ENCODE results near the gene TANGO2.

Gene TANGO2

GRCh38 chr22:20086101-20086599, 65.2 kb downstream of the TANGO2 start:
- DNase-seq, result no peak
- H3K4me3 ChIP-seq (ENCODE audit: low read depth, low read length), result no peak overlapping the region
- H3K9me3 ChIP-seq, result no peaks in the 10 kb centered on the region
- peaks cover 68% of the 10 kb centered on the region for H3K36me3 ChIP-seq
- no peaks in the 10 kb centered on the region for H3K27me3 ChIP-seq
- TF ChIP-seq CTCF (IDR thresholded peaks at IDR 0.05; ENCODE audit: low read depth, low read length), result no peak
- H3K4me1 ChIP-seq, result peaks cover 8% of the 10 kb centered on the region

GRCh38 chr22:20086763-20087162, 65.9 kb downstream of the TANGO2 start:
- no peak for TF ChIP-seq CTCF (IDR thresholded peaks at IDR 0.05; ENCODE audit: low read depth, low read length)
- no peaks in the 10 kb centered on the region for H3K9me3 ChIP-seq
- peaks cover 8% of the 10 kb centered on the region for H3K4me1 ChIP-seq
- H3K27me3 ChIP-seq, result no peaks in the 10 kb centered on the region
- no peak overlapping the region for H3K4me3 ChIP-seq (ENCODE audit: low read depth, low read length)
- peaks cover 74% of the 10 kb centered on the region for H3K36me3 ChIP-seq
- no peak for DNase-seq

GRCh38 chr22:20087319-20088262, 66.7 kb downstream of the TANGO2 start:
- no peak for TF ChIP-seq CTCF (IDR thresholded peaks at IDR 0.05; ENCODE audit: low read depth, low read length)
- H3K4me1 ChIP-seq, result peaks cover 8% of the 10 kb centered on the region
- H3K36me3 ChIP-seq, result peaks cover 81% of the 10 kb centered on the region
- no peak for DNase-seq
- H3K9me3 ChIP-seq, result no peaks in the 10 kb centered on the region
- H3K27me3 ChIP-seq, result no peaks in the 10 kb centered on the region
- no peak overlapping the region for H3K4me3 ChIP-seq (ENCODE audit: low read depth, low read length)

GRCh38 chr22:20088263-20088648, 67.3 kb downstream of the TANGO2 start:
- no peaks in the 10 kb centered on the region for H3K27me3 ChIP-seq
- no peak for TF ChIP-seq CTCF (IDR thresholded peaks at IDR 0.05; ENCODE audit: low read depth, low read length)
- peaks cover 8% of the 10 kb centered on the region for H3K4me1 ChIP-seq
- no peak overlapping the region for H3K4me3 ChIP-seq (ENCODE audit: low read depth, low read length)
- DNase-seq, result no peak
- H3K9me3 ChIP-seq, result no peaks in the 10 kb centered on the region
- H3K36me3 ChIP-seq, result peaks cover 81% of the 10 kb centered on the region

- Histone ChIP-seq H3K4me1 (peaks cover 7% of the 10 kb centered on the region), H3K27me3 (no peaks in the 10 kb centered on the region), H3K36me3 (peaks cover 90% of the 10 kb centered on the region), H3K4me3 (ENCODE audit: low read depth, low read length) (no peak overlapping the region), H3K9me3 (no peaks in the 10 kb centered on the region)
- no peak for DNase-seq
- TF ChIP-seq CTCF (IDR thresholded peaks at IDR 0.05; ENCODE audit: low read depth, low read length), result no peak
Measured at GRCh38 chr22:20089226-20089976, 68.5 kb downstream of the TANGO2 start.
